Measurements from ENCODE around the gene CATSPERD.

- TF ChIP-seq, protein P1, sequence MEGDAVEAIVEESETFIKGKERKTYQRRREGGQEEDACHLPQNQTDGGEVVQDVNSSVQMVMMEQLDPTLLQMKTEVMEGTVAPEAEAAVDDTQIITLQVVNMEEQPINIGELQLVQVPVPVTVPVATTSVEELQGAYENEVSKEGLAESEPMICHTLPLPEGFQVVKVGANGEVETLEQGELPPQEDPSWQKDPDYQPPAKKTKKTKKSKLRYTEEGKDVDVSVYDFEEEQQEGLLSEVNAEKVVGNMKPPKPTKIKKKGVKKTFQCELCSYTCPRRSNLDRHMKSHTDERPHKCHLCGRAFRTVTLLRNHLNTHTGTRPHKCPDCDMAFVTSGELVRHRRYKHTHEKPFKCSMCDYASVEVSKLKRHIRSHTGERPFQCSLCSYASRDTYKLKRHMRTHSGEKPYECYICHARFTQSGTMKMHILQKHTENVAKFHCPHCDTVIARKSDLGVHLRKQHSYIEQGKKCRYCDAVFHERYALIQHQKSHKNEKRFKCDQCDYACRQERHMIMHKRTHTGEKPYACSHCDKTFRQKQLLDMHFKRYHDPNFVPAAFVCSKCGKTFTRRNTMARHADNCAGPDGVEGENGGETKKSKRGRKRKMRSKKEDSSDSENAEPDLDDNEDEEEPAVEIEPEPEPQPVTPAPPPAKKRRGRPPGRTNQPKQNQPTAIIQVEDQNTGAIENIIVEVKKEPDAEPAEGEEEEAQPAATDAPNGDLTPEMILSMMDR (IDR thresholded peaks at IDR 0.05), result no peak
- TF ChIP-seq POLR2A (IDR thresholded peaks at IDR 0.05), result no peak
- no peak for TF ChIP-seq POLR2AphosphoS5 (IDR thresholded peaks at IDR 0.05)
Measured at GRCh38 chr19:5801796-5802619, 81.6 kb downstream of the CATSPERD start.
